Endothelial cell (in vitro differentiated cells): ENCODE measurements around the gene MACROD2. TPM values are rescaled to one million over a fixed set of nuclear protein-coding genes. Genes with fewer than 3 reads are reported as not detected.

ENCODE experiments used
- DNase-seq: peaks from one replicate; pipeline ENCODE4 v3.0.0; 2021; ENCODE audit warnings: low spot score
- H3K27ac Mint-ChIP-seq: one replicate; pipeline ENCODE4 v1.8.0; 2021; ENCODE audit warnings: mixed read lengths, inconsistent platforms; ENCODE audit not compliant: unreplicated experiment
- H3K27me3 Mint-ChIP-seq: one replicate; pipeline ENCODE4 v1.8.0; 2021; ENCODE audit warnings: mild to moderate bottlenecking, moderate library complexity, mixed read lengths, inconsistent platforms; ENCODE audit not compliant: unreplicated experiment
- H3K36me3 Mint-ChIP-seq: one replicate; pipeline ENCODE4 v1.8.0; 2021; ENCODE audit warnings: mild to moderate bottlenecking, low read depth, mixed read lengths, inconsistent platforms; ENCODE audit not compliant: unreplicated experiment
- H3K4me1 Mint-ChIP-seq: one replicate; pipeline ENCODE4 v1.8.0; 2021; ENCODE audit warnings: mild to moderate bottlenecking, mixed read lengths, inconsistent platforms; ENCODE audit not compliant: unreplicated experiment
- H3K4me3 Mint-ChIP-seq: one replicate; pipeline ENCODE4 v1.8.0; 2021; ENCODE audit warnings: mild to moderate bottlenecking, mixed read lengths, inconsistent platforms; ENCODE audit not compliant: unreplicated experiment
- H3K9me3 Mint-ChIP-seq: one replicate; pipeline ENCODE4 v1.8.0; 2021; ENCODE audit warnings: mixed read lengths, inconsistent platforms; ENCODE audit not compliant: unreplicated experiment
- CTCF ChIP-seq: fragments of 200-600 bp; sonication (generic); IDR thresholded peaks from one replicate; pipeline ENCODE4 v1.5.0; 2021; ENCODE audit warnings: antibody characterized with exemption; ENCODE audit not compliant: unreplicated experiment
- total RNA-seq: library from RNA; stranded (reverse); fragmentation: NEBNext Ultra II Directional; extraction: Animal tissue kit (Norgen Biotek cat#: 25700); gene quantifications from one replicate; pipeline ENCODE4 v1.2.1, GENCODE V29; 2021; ENCODE audit not compliant: unreplicated experiment

Gene MACROD2
- total RNA-seq, 1 donor from 2014 or later: 6.4 TPM

GRCh38 chr20:14576196-14576877 is 581.0 kb downstream of the MACROD2 start:
- Mint-ChIP-seq H3K27ac (no peak overlapping the region), H3K4me1 (no peaks in the 10 kb centered on the region), H3K4me3 (no peak overlapping the region), H3K36me3 (no peaks in the 10 kb centered on the region), H3K9me3 (no peaks in the 10 kb centered on the region), H3K27me3 (no peaks in the 10 kb centered on the region)
- TF ChIP-seq CTCF: no peak
- DNase-seq: no peak

- no peak for DNase-seq
- Mint-ChIP-seq H3K27ac (no peak overlapping the region), H3K27me3 (no peaks in the 10 kb centered on the region), H3K4me3 (no peak overlapping the region), H3K9me3 (no peaks in the 10 kb centered on the region), H3K4me1 (no peaks in the 10 kb centered on the region), H3K36me3 (no peaks in the 10 kb centered on the region)
- TF ChIP-seq CTCF: no peak
Measured at GRCh38 chr20:14580418-14581074, 585.2 kb downstream of the MACROD2 start.

DNA sequence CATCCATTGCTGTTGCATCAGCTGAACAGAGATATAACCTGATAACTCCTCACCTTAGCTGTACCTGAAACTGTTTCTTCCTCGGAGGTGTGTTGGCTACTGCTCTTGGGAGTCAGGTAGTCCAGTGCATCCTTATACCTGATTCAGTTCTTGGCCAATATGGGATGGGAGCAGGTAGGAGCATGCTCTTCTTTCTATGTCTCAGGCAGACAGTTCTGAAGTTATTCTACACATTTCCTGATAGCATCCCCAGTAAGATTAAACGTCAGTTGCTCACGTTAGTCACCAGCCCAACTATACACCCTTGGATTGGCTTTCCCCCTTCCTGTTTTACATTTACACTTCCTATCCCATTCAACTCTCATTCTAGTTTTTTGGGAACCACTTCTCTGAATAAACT is 586.4 kb downstream of the MACROD2 start:
- Mint-ChIP-seq H3K4me1 (no peaks in the 10 kb centered on the region), H3K36me3 (no peaks in the 10 kb centered on the region), H3K4me3 (no peak overlapping the region), H3K27me3 (no peaks in the 10 kb centered on the region), H3K27ac (no peak overlapping the region), H3K9me3 (no peaks in the 10 kb centered on the region)
- no peak for DNase-seq
- TF ChIP-seq CTCF: no peak

DNA sequence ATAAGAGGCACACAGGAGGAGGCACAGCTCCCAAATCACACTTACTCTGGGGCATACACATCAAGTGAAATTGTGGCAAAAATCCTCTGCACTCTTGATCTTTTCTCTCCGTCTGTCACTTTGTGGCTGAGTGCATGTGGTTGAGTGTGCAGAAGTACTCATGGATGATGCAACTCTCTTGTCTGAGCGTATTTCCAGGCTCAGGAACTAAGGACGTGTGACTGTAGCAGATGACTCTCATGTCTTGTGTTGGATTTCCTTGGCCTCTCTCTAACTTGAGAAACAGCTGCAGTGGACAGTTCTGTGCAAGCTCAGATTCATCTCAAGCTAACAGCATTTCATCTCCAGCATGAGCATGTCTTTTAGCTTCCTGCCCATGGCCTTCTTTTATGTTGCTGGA is 587.5 kb downstream of the MACROD2 start:
- H3K27me3 Mint-ChIP-seq: no peaks in the 10 kb centered on the region
- H3K4me3 Mint-ChIP-seq: no peak overlapping the region
- DNase-seq: no peak
- H3K27ac Mint-ChIP-seq: no peak overlapping the region
- no peak for TF ChIP-seq CTCF
- H3K4me1 Mint-ChIP-seq: no peaks in the 10 kb centered on the region
- no peaks in the 10 kb centered on the region for H3K9me3 Mint-ChIP-seq
- H3K36me3 Mint-ChIP-seq: no peaks in the 10 kb centered on the region

GRCh38 chr20:14583413-14583812 is 588.1 kb downstream of the MACROD2 start:
- no peaks in the 10 kb centered on the region for H3K27me3 Mint-ChIP-seq
- H3K4me3 Mint-ChIP-seq: no peak overlapping the region
- H3K9me3 Mint-ChIP-seq: no peaks in the 10 kb centered on the region
- no peak overlapping the region for H3K27ac Mint-ChIP-seq
- no peak for DNase-seq
- no peak for TF ChIP-seq CTCF
- no peaks in the 10 kb centered on the region for H3K36me3 Mint-ChIP-seq
- no peaks in the 10 kb centered on the region for H3K4me1 Mint-ChIP-seq
